ENCODE results near the gene AKR1C1. TPM values are rescaled to one million over a fixed set of nuclear protein-coding genes. Genes with fewer than 3 reads are reported as not detected.
"Not testable (repeated sequence)": the region's sequence is repeated elsewhere in the genome, so short reads cannot be mapped to it uniquely, and the experiment has no call there.

The AKR1C1 gene
- total RNA-seq, 2 experiments from 2014 or later = 0.45 to 0.56 TPM

DNA sequence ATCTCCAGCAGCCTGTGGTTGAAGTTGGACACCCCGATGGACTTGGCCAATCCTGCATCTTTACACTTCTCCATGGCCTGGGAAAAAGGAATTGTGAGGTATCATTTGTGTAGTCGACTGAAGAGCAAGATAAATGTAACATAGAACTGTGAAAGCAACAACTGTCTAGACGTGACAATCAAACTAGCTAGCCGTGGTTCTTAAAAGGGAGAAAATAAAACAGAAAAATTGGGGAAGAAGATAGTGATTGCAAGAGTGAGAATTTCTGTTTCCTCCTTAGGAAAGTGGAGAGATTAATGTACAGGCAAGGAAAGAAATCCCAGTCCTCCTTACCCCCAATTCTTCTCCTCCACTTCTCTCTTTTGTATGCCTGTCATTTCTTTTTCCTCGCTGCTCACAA is 35.5 kb downstream of the AKR1C1 start:
- Mint-ChIP-seq H3K36me3 (ENCODE audit: low read depth) (no peaks in the 10 kb centered on the region), H3K4me1 (ENCODE audit: low read depth) (no peaks in the 10 kb centered on the region), H3K27me3 (no peaks in the 10 kb centered on the region), H3K4me3 (no peak overlapping the region), H3K27ac (no peak overlapping the region), H3K9me3 (no peaks in the 10 kb centered on the region)
- DNase-seq (no peak), ATAC-seq (no peak)
- ChIA-PET POLR2A (no interaction called here), CTCF (no interaction called here)
- TF ChIP-seq, protein P1, sequence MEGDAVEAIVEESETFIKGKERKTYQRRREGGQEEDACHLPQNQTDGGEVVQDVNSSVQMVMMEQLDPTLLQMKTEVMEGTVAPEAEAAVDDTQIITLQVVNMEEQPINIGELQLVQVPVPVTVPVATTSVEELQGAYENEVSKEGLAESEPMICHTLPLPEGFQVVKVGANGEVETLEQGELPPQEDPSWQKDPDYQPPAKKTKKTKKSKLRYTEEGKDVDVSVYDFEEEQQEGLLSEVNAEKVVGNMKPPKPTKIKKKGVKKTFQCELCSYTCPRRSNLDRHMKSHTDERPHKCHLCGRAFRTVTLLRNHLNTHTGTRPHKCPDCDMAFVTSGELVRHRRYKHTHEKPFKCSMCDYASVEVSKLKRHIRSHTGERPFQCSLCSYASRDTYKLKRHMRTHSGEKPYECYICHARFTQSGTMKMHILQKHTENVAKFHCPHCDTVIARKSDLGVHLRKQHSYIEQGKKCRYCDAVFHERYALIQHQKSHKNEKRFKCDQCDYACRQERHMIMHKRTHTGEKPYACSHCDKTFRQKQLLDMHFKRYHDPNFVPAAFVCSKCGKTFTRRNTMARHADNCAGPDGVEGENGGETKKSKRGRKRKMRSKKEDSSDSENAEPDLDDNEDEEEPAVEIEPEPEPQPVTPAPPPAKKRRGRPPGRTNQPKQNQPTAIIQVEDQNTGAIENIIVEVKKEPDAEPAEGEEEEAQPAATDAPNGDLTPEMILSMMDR (IDR thresholded peaks at IDR 0.05) = no peak
- intact Hi-C loops (cut with micrococcal nuclease) = no loop called here

DNA sequence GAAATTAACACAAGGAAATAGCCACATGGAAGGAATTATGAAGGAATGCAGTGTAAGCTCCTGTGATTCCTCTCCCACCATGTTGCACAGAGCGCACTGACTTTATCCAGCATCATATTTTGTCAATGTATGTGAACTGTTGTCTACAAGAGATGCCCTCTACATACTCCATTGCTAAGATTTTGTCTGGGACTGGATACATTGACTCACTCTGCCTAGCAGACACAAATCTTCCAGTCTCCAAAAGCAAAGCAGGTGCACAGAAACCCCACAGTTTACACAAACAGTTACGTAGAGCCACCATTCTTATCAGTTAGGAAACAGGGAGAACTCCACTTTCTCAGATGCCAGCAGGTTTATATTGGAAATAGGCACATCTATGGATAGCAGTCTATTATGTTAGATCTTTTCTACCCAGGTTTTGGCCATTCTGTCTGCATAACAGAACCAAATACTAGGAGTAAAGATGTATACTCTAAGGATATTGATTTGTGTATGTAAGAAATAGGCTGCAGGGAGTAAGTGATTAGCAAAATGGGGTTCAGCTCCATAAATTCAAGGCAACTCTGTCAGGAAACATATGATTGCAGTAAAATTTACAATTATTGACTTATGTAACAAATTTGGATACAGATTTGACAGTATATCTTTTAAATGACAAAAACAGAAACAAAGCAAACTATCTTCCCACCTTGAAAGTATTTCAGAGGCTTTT is 39.0 kb downstream of the AKR1C1 start:
- intact Hi-C loops (cut with micrococcal nuclease) = no loop called here
- ATAC-seq = no peak
- H3K27ac Mint-ChIP-seq = no peak overlapping the region
- TF ChIP-seq, protein P1 (IDR thresholded peaks at IDR 0.05) = no peak
- no peak for DNase-seq
- ChIA-PET CTCF (no interaction called here), POLR2A (no interaction called here)
- no peaks in the 10 kb centered on the region for H3K4me1 Mint-ChIP-seq (ENCODE audit: low read depth)
- peaks cover 2% of the 10 kb centered on the region for H3K9me3 Mint-ChIP-seq
- H3K27me3 Mint-ChIP-seq = no peaks in the 10 kb centered on the region
- no peaks in the 10 kb centered on the region for H3K36me3 Mint-ChIP-seq (ENCODE audit: low read depth)
- H3K4me3 Mint-ChIP-seq = no peak overlapping the region

DNA sequence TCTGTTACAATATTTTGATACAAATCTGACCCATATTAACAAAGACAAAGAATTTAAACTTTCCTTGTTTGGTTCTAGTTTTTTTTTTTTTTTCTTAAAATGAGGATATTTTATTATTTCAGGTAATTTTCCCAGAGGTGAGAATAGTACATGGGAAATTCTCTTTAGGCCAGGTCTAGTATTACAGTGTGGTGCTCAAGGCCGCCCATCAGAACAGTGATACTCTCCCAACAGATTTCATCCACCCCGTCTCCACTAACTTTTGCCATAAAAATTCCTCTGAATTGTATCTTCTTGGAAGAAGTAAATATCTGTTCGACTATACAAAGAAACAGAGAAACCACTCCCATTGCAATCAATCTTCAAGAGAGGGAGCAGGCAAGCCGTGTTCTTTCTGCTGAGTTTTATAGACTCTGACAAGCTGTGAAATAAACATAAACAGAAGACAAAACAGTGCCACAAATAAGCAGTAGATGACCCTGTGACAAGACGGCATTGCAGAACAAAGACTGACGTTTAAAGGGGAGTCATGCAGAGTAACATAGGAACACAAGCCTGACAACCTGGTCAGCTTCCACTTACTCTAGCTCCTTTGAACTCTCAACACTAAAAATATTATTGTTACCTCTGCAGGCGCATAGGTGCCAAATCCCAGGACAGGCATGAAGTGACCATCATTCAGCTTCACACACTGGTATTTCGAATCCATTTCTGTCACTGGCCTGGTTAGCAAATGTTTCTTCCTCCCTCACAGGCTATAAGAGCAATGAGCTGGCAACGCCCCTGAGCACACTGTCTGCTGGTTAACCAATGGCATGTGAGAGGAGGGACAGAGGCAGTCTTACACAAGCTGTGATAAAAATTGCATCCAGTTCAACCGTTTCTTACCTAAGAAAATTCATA is 40.2 kb downstream of the AKR1C1 start, which contains the start of gene AKR1C2:
Gene AKR1C2, minus strand, starts transcription at position 731 of the 903 bp plus-strand sequence. Its CDS starts 22 bp downstream, at position 709.
- H3K4me3 Mint-ChIP-seq; intact Hi-C loops (cut with micrococcal nuclease); H3K9me3 Mint-ChIP-seq; POLR2A ChIA-PET; DNase-seq; ATAC-seq; H3K27ac Mint-ChIP-seq; H3K27me3 Mint-ChIP-seq; H3K36me3 Mint-ChIP-seq (ENCODE audit: low read depth); CTCF ChIA-PET; H3K4me1 Mint-ChIP-seq (ENCODE audit: low read depth): not testable (repeated sequence)

DNA sequence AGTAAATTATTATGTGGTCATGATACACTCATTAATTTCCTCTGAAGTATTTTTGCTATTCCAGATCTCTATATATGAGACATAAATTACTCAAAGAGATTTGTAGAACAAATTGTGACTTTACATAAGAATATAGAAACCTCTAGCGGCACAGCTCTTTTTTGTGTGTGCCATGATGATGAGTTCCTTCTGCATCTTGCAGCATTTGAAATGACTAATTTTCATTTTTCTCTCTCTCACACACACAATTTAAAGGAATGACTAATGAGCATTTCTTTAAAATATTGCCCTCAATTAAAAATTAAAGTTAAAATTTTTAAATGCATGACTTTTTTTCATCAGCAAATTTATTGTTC is 40.8 kb downstream of the AKR1C1 start:
- intact Hi-C loops (cut with micrococcal nuclease); H3K4me3 Mint-ChIP-seq; H3K27me3 Mint-ChIP-seq; H3K4me1 Mint-ChIP-seq (ENCODE audit: low read depth); DNase-seq; H3K9me3 Mint-ChIP-seq; H3K36me3 Mint-ChIP-seq (ENCODE audit: low read depth); CTCF ChIA-PET; POLR2A ChIA-PET; H3K27ac Mint-ChIP-seq; ATAC-seq: not testable (repeated sequence)

DNA sequence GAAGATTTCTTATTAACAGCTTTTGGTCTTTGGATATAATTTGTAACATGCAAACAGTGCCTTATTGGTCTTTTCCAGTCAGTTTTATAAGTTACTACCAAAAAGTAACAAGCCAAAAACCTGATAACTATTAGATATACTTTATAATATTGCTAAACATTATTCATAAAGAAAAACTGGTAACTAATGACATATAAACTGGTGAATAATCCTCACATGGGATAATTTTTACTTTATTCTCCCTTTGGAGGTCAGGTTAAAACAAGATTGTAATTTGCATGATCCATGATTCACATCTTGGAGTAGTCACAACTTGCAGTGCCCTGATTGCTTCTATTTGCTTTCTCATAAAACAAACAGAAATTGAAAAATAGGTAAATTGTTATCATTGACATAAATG is 41.3 kb downstream of the AKR1C1 start:
- H3K27ac Mint-ChIP-seq; H3K4me3 Mint-ChIP-seq; ATAC-seq; POLR2A ChIA-PET; intact Hi-C loops (cut with micrococcal nuclease); CTCF ChIA-PET; H3K27me3 Mint-ChIP-seq; H3K9me3 Mint-ChIP-seq; H3K36me3 Mint-ChIP-seq (ENCODE audit: low read depth); H3K4me1 Mint-ChIP-seq (ENCODE audit: low read depth); DNase-seq: not testable (repeated sequence)

DNA sequence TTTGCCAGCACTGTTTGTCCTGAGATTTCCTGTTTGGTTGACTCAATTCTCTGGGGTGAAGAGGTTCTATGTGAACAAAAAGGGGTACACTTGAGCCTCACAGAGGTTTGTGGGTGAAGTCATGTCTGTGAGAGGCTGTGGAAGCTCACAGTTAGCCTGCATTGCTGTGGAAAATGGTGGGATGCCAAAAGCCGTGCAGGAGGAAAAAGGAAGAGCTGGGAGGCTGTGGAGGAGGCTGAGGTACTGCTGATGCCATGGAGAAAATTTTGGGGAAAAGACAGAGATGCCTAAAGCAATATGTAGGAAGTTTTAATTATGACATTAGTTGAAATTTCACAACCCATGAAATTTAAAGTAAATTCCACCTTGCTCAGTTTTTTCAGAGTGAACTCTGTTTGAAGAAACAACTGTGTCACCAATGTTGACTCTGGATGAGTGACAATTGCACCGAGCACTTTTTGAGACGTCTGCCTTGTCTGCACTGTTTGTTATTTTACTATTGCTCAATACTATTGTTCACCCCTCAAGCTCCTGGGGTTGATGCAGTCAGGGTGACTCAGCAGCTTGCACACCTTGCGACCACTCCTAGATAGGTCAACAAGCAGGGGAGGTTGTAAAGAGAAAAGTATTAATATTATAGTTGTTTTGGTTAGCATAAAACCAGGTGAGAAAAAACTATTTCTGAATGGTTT is 45.8 kb downstream of the AKR1C1 start:
- H3K4me1 Mint-ChIP-seq (ENCODE audit: low read depth); CTCF ChIA-PET; H3K27me3 Mint-ChIP-seq; H3K36me3 Mint-ChIP-seq (ENCODE audit: low read depth); H3K27ac Mint-ChIP-seq; ATAC-seq; POLR2A ChIA-PET; H3K4me3 Mint-ChIP-seq; intact Hi-C loops (cut with micrococcal nuclease); H3K9me3 Mint-ChIP-seq; DNase-seq: not testable (repeated sequence)

DNA sequence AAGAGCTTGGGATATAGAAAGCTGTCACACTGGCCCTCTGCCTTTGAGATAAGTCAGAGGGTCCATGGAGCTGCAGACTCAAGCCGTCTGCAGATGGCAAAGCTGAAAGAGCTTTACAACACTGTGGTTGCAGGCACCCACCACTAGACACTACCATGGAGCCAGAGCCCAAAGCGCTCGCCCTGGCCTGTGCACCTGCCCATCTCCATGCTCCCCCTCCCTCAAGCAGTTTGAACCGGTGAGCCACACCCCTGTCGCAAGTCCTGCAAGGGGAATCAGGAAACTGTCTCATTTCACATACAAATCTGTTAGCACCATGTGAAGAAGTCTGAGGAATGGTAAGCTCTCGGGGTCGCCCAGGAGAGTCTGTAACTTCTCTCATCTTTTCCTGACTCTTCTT is 46.8 kb downstream of the AKR1C1 start:
- ATAC-seq; H3K27me3 Mint-ChIP-seq; intact Hi-C loops (cut with micrococcal nuclease); H3K4me1 Mint-ChIP-seq (ENCODE audit: low read depth); H3K4me3 Mint-ChIP-seq; CTCF ChIA-PET; H3K27ac Mint-ChIP-seq; H3K36me3 Mint-ChIP-seq (ENCODE audit: low read depth); H3K9me3 Mint-ChIP-seq; POLR2A ChIA-PET; DNase-seq: not testable (repeated sequence)

DNA sequence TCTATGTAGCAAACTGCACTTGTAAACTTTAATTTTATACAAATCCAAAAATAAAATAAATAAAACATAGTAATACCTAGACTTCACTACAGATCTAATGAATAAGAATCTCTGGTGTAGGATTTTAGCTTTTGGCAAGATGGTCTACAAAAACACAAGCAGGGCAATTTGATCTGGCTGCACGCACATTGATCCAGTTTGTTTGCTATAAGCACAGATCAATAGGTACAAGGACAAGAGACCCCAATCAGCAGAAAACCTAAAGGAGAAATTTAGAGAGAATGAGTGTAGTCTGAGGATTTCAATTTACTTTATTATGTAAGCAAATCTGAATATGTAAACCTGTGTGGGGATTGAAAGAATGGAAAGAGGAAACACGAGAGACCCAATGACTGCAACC is 48.2 kb downstream of the AKR1C1 start:
- DNase-seq; ATAC-seq; H3K4me1 Mint-ChIP-seq (ENCODE audit: low read depth); H3K27me3 Mint-ChIP-seq; intact Hi-C loops (cut with micrococcal nuclease); POLR2A ChIA-PET; H3K36me3 Mint-ChIP-seq (ENCODE audit: low read depth); H3K4me3 Mint-ChIP-seq; CTCF ChIA-PET; H3K27ac Mint-ChIP-seq; H3K9me3 Mint-ChIP-seq: not testable (repeated sequence)
